Kidney (tissue), 14 donors: ENCODE data around the gene SYNE1. TPM values are rescaled to one million over a fixed set of nuclear protein-coding genes. Genes with fewer than 3 reads are reported as not detected.
A peak's percentile ranks its signal among the peaks of the same experiment; 100 is the strongest.

ENCODE experiments used
- DNase-seq, 5 donors: peaks; one replicate each; pipeline ENCODE4 v3.0.0-alpha.2; 2013 to 2020
- FAIRE-seq: peaks from 2 replicates; lab custom pipeline; 2012; peaks lifted over from hg19 to GRCh38; lab: Jason Lieb, UNC
- H3K27ac ChIP-seq, 2 donors: one replicate each; pipeline ENCODE4 v1.7.0; 2013; ENCODE audit warnings: low read depth in 2 of 2, low read length in 2 of 2, inconsistent platforms in 1 of 2
- H3K27me3 ChIP-seq: one replicate; pipeline ENCODE4 v1.7.1; 2013; ENCODE audit warnings: low read length, inconsistent platforms; ENCODE audit not compliant: control insufficient read depth, insufficient read depth
- H3K36me3 ChIP-seq, 3 donors: one replicate each; pipeline versions ENCODE4 v1.7.0 to v1.7.1; 2013; ENCODE audit warnings: low read length in 3 of 3, control low read depth in 1 of 3, inconsistent platforms in 1 of 3; ENCODE audit not compliant: insufficient read depth in 3 of 3, control insufficient read depth in 2 of 3
- H3K4me1 ChIP-seq, 3 donors: one replicate each; pipeline versions ENCODE4 v1.7.0 to v1.7.1; 2013; ENCODE audit warnings: low read length in 3 of 3, inconsistent platforms in 1 of 3, low read depth in 1 of 3; ENCODE audit not compliant: control insufficient read depth in 2 of 3, insufficient read depth in 2 of 3
- H3K4me3 ChIP-seq, 3 donors: one replicate each; pipeline versions ENCODE4 v1.7.0 to v1.8.1; 2013; ENCODE audit warnings: low read length in 3 of 3, control low read depth in 1 of 3, inconsistent platforms in 1 of 3
- H3K9ac ChIP-seq, 3 donors: one replicate each; pipeline versions ENCODE4 v1.7.0 to v1.7.1; 2013; ENCODE audit warnings: low read length in 3 of 3, control low read depth in 1 of 3, inconsistent platforms in 1 of 3
- H3K9me3 ChIP-seq, 3 donors: one replicate each; pipeline versions ENCODE4 v1.7.0 to v1.7.1; 2013; ENCODE audit warnings: low read length in 3 of 3, control low read depth in 1 of 3, inconsistent platforms in 1 of 3; ENCODE audit not compliant: control insufficient read depth in 2 of 3, insufficient read depth in 1 of 3
- CTCF ChIP-seq: IDR thresholded peaks from 3 replicates; pipeline ENCODE4 v1.5.1; 2012; ENCODE audit warnings: mild to moderate bottlenecking, moderate library complexity, borderline replicate concordance; ENCODE audit not compliant: insufficient read depth; ENCODE audit errors: extremely low read depth
- intact Hi-C: fragments of 100-400 bp; cut with DNase I; formaldehyde crosslinking; loops from one replicate; pipeline ENCODE4 v1.11.1; 2022
- polyA plus RNA-seq: library from polyadenylated mRNA; stranded (reverse); fragments of 350-450 nt; fragmentation: Illumina TruSeq; extraction: RNeasy Lipid Tissue Mini Kit (QIAGEN cat#74804); gene quantifications from one replicate; pipeline ENCODE4 v1.2.3, GENCODE V29; 2014; ENCODE audit warnings: low read depth, low replicate concordance; ENCODE audit not compliant: insufficient read depth
- total RNA-seq: library from RNA; stranded (reverse); fragmentation: NEBNext Ultra II Directional; extraction: Animal tissue kit (Norgen Biotek cat#: 25700); gene quantifications from one replicate; pipeline ENCODE4 v1.2.1, GENCODE V29; 2021
- donor health status: control.
- donor health status: control.
- donor health status: control.
- donor health status: control.
- donor health status: control.
- donor health status: DM: yes; HTN: yes; CAD: no.
- donor health status: Normal renal cell carcinoma (clear cell type).

Gene SYNE1
- total and polyA plus RNA-seq, 2 donors from 2014 or later, result 47.8 to 216 TPM

DNA sequence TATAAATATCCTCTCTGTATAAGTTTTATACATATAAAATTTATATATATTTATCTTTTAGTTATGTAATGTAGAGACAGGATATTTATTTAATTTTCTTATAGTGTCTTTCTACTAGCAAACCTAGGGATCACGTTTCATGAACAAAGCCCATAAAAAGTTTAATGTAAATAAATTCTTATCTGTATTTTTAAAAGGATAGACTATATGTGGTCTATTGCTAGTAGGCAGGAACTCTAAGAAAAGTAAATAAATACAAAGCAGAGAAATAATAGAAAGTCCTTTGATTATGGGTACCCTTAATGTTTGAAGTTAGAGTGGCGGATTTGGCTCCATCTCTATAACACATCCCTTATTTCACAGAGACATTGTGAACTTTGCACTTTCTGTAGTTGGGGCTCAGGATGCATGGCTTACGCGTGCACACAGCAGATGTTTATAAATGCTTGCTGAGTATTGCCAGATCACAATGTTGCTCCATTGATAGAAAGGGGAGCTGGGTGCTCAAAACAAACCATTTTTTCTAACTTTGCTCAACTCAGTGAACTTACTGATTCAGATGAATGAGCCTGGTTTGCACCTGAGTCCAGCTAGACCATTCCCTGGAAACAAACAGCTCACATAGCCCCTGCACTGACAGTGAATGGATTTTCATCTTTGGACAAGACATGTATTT, 179.1 kb downstream of the SYNE1 start:
- no peak for TF ChIP-seq CTCF
- Histone ChIP-seq H3K9ac (no peak overlapping the region), H3K4me3 (no peak overlapping the region), H3K9me3 (no peaks in the 10 kb centered on the region), H3K27me3 (no peaks in the 10 kb centered on the region), H3K36me3 (peaks cover 0 to 4% (median 0%) of the 10 kb centered on the region in 3 donors), H3K27ac (no peak overlapping the region), H3K4me1 (no peaks in the 10 kb centered on the region)
- FAIRE-seq (peak; percentile 42), DNase-seq (no peak)
- intact Hi-C loops, result no loop called here

- no peaks in the 10 kb centered on the region for H3K27me3 ChIP-seq
- FAIRE-seq (no peak), DNase-seq (no peak)
- no peaks in the 10 kb centered on the region for H3K4me1 ChIP-seq
- peaks cover 0 to 2% (median 0%) of the 10 kb centered on the region in 3 donors for H3K36me3 ChIP-seq
- intact Hi-C loops, result no loop called here
- H3K4me3 ChIP-seq, result no peak overlapping the region
- no peak overlapping the region for H3K9ac ChIP-seq
- H3K9me3 ChIP-seq, result no peaks in the 10 kb centered on the region
- TF ChIP-seq CTCF, result no peak
- no peak overlapping the region for H3K27ac ChIP-seq
Measured at GRCh38 chr6:152454003-152454402, 183.2 kb downstream of the SYNE1 start.

DNA sequence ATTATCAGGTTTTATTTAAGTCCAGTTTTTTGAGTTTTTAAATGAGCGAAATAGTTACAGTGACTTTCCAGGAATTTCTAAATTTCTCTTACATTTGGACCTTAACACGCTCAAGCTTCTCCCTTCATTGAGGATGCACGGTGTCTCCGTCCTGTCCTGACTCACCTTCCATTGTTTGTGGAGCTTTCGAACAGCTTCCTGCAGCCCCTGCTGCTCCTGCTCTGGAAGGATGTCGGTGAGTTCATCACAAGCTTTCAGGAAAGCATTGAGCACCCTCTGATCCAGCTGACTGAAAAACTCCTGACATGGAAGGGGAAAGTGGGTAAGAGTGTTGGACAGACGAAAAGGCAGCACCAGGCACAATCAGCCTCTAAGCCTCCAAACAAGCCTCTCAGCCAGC, 183.7 kb downstream of the SYNE1 start:
- H3K27me3 ChIP-seq, result no peaks in the 10 kb centered on the region
- H3K4me3 ChIP-seq, result no peak overlapping the region
- intact Hi-C loops, result no loop called here
- no peak for FAIRE-seq
- DNase-seq, result no peak
- no peak overlapping the region for H3K27ac ChIP-seq
- TF ChIP-seq CTCF, result no peak
- H3K9me3 ChIP-seq, result no peaks in the 10 kb centered on the region
- no peak overlapping the region for H3K9ac ChIP-seq
- peaks cover 0 to 2% (median 0%) of the 10 kb centered on the region in 3 donors for H3K36me3 ChIP-seq
- no peaks in the 10 kb centered on the region for H3K4me1 ChIP-seq
